Endothelial cell of umbilical vein (primary cell): ENCODE results near the gene PLS1. TPM values are rescaled to one million over a fixed set of nuclear protein-coding genes. Genes with fewer than 3 reads are reported as not detected.

Experiments used
- BruUV-seq: library from RNA; stranded (reverse); fragments of 400-500 nt; replicated peaks from 2 replicates; lab custom pipeline; 2021; lab: Mats Ljungman, UMichigan
- CTCF ChIA-PET: fragments of 300-600, 350-600 bp; sonication (Branson Sonifier 250); formaldehyde crosslinking; loops from one replicate; lab custom pipeline; 2021; ENCODE audit warnings: antibody characterized with exemption, inconsistent platforms; lab: Charles Lee
- POLR2A ChIA-PET: fragments of 300-600, 350-600 bp; sonication (Branson Sonifier 250); formaldehyde crosslinking; loops from one replicate; lab custom pipeline; 2021; ENCODE audit warnings: antibody characterized with exemption, inconsistent platforms; lab: Charles Lee
- DNase-seq: peaks from one replicate; pipeline ENCODE4 v3.0.0-alpha.2; 2011; ENCODE audit warnings: low read depth, low spot score
- FAIRE-seq: peaks from 2 replicates; lab custom pipeline; 2011; peaks lifted over from hg19 to GRCh38; lab: Jason Lieb, UNC
- H2AFZ ChIP-seq: 2 replicates; pipeline ENCODE4 v1.6.0; 2012; ENCODE audit warnings: low read depth, low read length, control low read depth, inconsistent platforms
- H3K27ac ChIP-seq: 2 replicates; pipeline ENCODE4 v1.5.1; 2011; ENCODE audit warnings: low read depth, mild to moderate bottlenecking, control low read depth, low read length, moderate library complexity; ENCODE audit not compliant: insufficient read depth
- H3K27me3 ChIP-seq, 2 experiments: 2 replicates each; pipeline versions ENCODE4 v1.6.0 to v1.6.1; 2011; ENCODE audit warnings: low read length in 2 of 2, mixed read lengths in 1 of 2; ENCODE audit not compliant: control insufficient read depth in 2 of 2, insufficient read depth in 2 of 2
- H3K36me3 ChIP-seq, 2 experiments: 2 replicates in 1 of 2; 3 replicates in 1 of 2; pipeline ENCODE4 v1.5.1; 2011; ENCODE audit warnings: low read length in 2 of 2, mild to moderate bottlenecking in 1 of 2, moderate library complexity in 1 of 2; ENCODE audit not compliant: control insufficient read depth in 2 of 2, insufficient read depth in 2 of 2; ENCODE audit errors: extremely low read depth in 1 of 2
- H3K4me1 ChIP-seq: 3 replicates; pipeline ENCODE4 v1.5.1; 2011; ENCODE audit warnings: mild to moderate bottlenecking, low read length; ENCODE audit not compliant: control insufficient read depth, insufficient read depth; ENCODE audit errors: extremely low read depth
- H3K4me2 ChIP-seq: 2 replicates; pipeline ENCODE4 v1.6.1; 2011; ENCODE audit warnings: low read length, control low read depth, mixed read lengths; ENCODE audit not compliant: insufficient read depth
- H3K4me3 ChIP-seq, 3 experiments: fragments of 200-600 bp in 1 of 3; sonication (generic), shearing (Covaris generic) in 1 of 3; replicated peaks in 1 of 3; 2 replicates each; pipeline ENCODE4 v1.5.1; 2011 to 2016; ENCODE audit warnings: control low read depth in 3 of 3, low read length in 3 of 3, mild to moderate bottlenecking in 2 of 3, inconsistent platforms in 1 of 3, low read depth in 1 of 3, moderate library complexity in 1 of 3; ENCODE audit not compliant: insufficient read depth in 1 of 3
- H3K79me2 ChIP-seq: 2 replicates; pipeline ENCODE4 v1.6.0; 2012; ENCODE audit warnings: low read length, inconsistent platforms; ENCODE audit not compliant: control insufficient read depth, insufficient read depth
- H3K9ac ChIP-seq: replicated peaks from 2 replicates; pipeline ENCODE3; 2011; ENCODE audit warnings: low read length, control low read depth; ENCODE audit not compliant: insufficient read depth; ENCODE audit errors: extremely low read depth
- H3K9me1 ChIP-seq: replicated peaks from 3 replicates; pipeline ENCODE4 v1.6.0; 2011; ENCODE audit warnings: mild to moderate bottlenecking, low read length; ENCODE audit not compliant: control insufficient read depth, insufficient read depth; ENCODE audit errors: extremely low read depth
- H3K9me3 ChIP-seq: replicated peaks from 2 replicates; pipeline ENCODE4 v1.5.1; 2012; ENCODE audit warnings: low read length, inconsistent platforms; ENCODE audit not compliant: control insufficient read depth, insufficient read depth
- H4K20me1 ChIP-seq: replicated peaks from 2 replicates; pipeline ENCODE3; 2011; ENCODE audit warnings: mild to moderate bottlenecking, low read length; ENCODE audit not compliant: control insufficient read depth, insufficient read depth; ENCODE audit errors: extremely low read depth
- GATA2 ChIP-seq: IDR thresholded peaks from 2 replicates; pipeline ENCODE4 v1.7.0; 2011; ENCODE audit warnings: low read depth, mild to moderate bottlenecking, moderate library complexity, mixed read lengths, low read length; ENCODE audit not compliant: insufficient read length, insufficient read depth
- POLR2A ChIP-seq: IDR thresholded peaks from 2 replicates; pipeline ENCODE4 v1.6.1; 2012; ENCODE audit warnings: low read depth, mild to moderate bottlenecking, control low read depth, low read length
- POLR2AphosphoS5 ChIP-seq: IDR thresholded peaks from 2 replicates; pipeline ENCODE4 v1.6.1; 2012; ENCODE audit warnings: low read depth, mild to moderate bottlenecking, control low read depth, low read length, moderate library complexity; ENCODE audit not compliant: insufficient read depth
- dilution Hi-C: fragments of 300-500 bp; cut with MboI; formaldehyde crosslinking; loops from one replicate; pipeline ENCODE4 v1.15.0; 2019; ENCODE audit warnings: low sequenced_read_pairs; ENCODE audit not compliant: extremely low pct_ligation_motif_present
- intact Hi-C: fragments of 100-400 bp; cut with micrococcal nuclease; formaldehyde crosslinking; loops from one replicate; pipeline ENCODE4 v1.10.0; 2022
- polyA plus RNA-seq, 4 experiments: library from polyadenylated mRNA; depleted of rRNA in 3 of 4; stranded (reverse) in 3 of 4; unstranded in 1 of 4; fragments of >200 nt; gene quantifications; 2 replicates each; pipeline versions ENCODE4 v1.2.1 to v1.2.3, GENCODE V29; 2011 to 2012; ENCODE audit warnings: missing spikeins in 1 of 4
- total RNA-seq: library from RNA; stranded (reverse); gene quantifications from 2 replicates; pipeline ENCODE4 v1.2.3, GENCODE V29; 2021
- TF ChIP-seq, protein P1 (sequence below), 2 donors: IDR thresholded peaks; 1 replicate in 1 of 2; 2 replicates in 1 of 2; pipeline ENCODE4 v1.5.1; 2011; ENCODE audit warnings: low read length in 2 of 2, mild to moderate bottlenecking in 2 of 2, moderate library complexity in 2 of 2, control low read depth in 1 of 2, inconsistent platforms in 1 of 2, low read depth in 1 of 2; ENCODE audit not compliant: insufficient read depth in 1 of 2; ENCODE audit errors: extremely low read depth in 1 of 2
- TF ChIP-seq, protein P2 (sequence below): IDR thresholded peaks from 2 replicates; pipeline ENCODE4 v1.6.1; 2011; ENCODE audit not compliant: insufficient read depth, insufficient read length

The PLS1 gene
- total and polyA plus RNA-seq, 2 donors (not counting 3 experiments of a cell fraction or from before 2014, with no cell fraction given), result 0.59 to 1.3 TPM

DNA sequence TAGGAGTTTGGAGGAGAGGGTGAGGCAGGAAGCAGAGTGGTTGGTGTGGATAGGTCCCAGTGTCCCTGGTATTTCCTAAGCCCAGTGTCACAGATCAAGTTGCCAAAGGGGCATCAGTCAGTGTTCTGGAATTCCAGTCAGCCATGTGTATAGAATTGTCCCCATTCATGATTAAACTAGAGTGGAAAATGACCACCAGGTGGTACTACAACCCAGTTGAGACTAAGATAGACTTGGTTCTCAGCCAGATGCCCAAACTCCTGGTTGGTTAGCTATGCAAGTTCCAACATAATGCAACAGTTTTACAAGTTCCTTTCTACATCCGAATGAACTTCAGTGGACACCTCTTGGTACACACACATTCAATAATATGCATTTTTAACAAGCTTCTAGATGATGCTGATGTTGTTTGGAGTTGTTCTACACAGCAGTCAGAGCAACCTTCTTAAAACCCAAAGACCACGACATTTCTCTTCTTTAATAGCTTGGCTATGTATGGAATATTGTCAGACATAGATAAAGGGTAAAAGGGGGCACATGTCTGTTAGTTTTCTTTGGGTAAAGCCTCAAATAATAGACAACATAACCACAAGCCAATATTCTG is 9.3 kb upstream of the PLS1 start:
- no peak overlapping the region for H3K9ac ChIP-seq
- dilution Hi-C loops (no loop called here), intact Hi-C loops (loop anchor here (1.0 to 5.0 kb wide), 5 partner anchors 138 to 407 kb away; partner anchors contain the start of gene TRPC1)
- no peak overlapping the region for H3K4me3 ChIP-seq
- CTCF ChIA-PET, result interaction anchor here (0.5 to 2.8 kb wide), 35 partner anchors 8 to 461 kb away, joined by 3 to 39 read pairs (median 5); partner anchors contain the start of genes ATR, PLS1, TRPC1 and U2SURP
- no peaks in the 10 kb centered on the region for H3K79me2 ChIP-seq
- FAIRE-seq, result peak; percentile 85
- no peak for TF ChIP-seq GATA2
- TF ChIP-seq, protein P1, sequence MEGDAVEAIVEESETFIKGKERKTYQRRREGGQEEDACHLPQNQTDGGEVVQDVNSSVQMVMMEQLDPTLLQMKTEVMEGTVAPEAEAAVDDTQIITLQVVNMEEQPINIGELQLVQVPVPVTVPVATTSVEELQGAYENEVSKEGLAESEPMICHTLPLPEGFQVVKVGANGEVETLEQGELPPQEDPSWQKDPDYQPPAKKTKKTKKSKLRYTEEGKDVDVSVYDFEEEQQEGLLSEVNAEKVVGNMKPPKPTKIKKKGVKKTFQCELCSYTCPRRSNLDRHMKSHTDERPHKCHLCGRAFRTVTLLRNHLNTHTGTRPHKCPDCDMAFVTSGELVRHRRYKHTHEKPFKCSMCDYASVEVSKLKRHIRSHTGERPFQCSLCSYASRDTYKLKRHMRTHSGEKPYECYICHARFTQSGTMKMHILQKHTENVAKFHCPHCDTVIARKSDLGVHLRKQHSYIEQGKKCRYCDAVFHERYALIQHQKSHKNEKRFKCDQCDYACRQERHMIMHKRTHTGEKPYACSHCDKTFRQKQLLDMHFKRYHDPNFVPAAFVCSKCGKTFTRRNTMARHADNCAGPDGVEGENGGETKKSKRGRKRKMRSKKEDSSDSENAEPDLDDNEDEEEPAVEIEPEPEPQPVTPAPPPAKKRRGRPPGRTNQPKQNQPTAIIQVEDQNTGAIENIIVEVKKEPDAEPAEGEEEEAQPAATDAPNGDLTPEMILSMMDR (IDR thresholded peaks at IDR 0.05; ENCODE audit: extremely low read depth in 1 of 2, insufficient read depth in 1 of 2, low read depth in 1 of 2, low read length in 2 of 2), result peak; percentile 46 to 57
- TF ChIP-seq POLR2A, result no peak
- TF ChIP-seq POLR2AphosphoS5, result no peak
- TF ChIP-seq, protein P2, sequence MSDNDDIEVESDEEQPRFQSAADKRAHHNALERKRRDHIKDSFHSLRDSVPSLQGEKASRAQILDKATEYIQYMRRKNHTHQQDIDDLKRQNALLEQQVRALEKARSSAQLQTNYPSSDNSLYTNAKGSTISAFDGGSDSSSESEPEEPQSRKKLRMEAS, result no peak
- peaks cover 8 to 14% of the 10 kb centered on the region in 2 experiments for H3K27me3 ChIP-seq
- H2AFZ ChIP-seq, result no peak overlapping the region
- H3K27ac ChIP-seq, result no peak overlapping the region
- POLR2A ChIA-PET, result no interaction called here
- DNase-seq, result peak; percentile 79
- H3K4me2 ChIP-seq, result no peak overlapping the region
- H3K9me3 ChIP-seq, result no peaks in the 10 kb centered on the region
- no peaks in the 10 kb centered on the region for H3K9me1 ChIP-seq
- H4K20me1 ChIP-seq, result no peaks in the 10 kb centered on the region
- BruUV-seq, result no TSS peak
- no peaks in the 10 kb centered on the region for H3K36me3 ChIP-seq
- H3K4me1 ChIP-seq, result no peaks in the 10 kb centered on the region
